Adipocyte (in vitro differentiated cells): ENCODE data around the gene PFKM.
"Not testable (repeated sequence)": the region's sequence is repeated elsewhere in the genome, so short reads cannot be mapped to it uniquely, and the experiment has no call there.

Source experiments
- DNase-seq: peaks from one replicate; pipeline ENCODE4 v3.0.0-alpha.2; 2015; ENCODE audit warnings: low read depth
- H3K27me3 ChIP-seq: replicated peaks from 2 replicates; pipeline ENCODE4 v1.7.0; 2013; ENCODE audit warnings: mild to moderate bottlenecking, low read length, moderate library complexity; ENCODE audit not compliant: control insufficient read depth, insufficient read depth
- H3K36me3 ChIP-seq: 2 replicates; pipeline ENCODE4 v1.7.0; 2013; ENCODE audit warnings: low read length, mild to moderate bottlenecking, moderate library complexity; ENCODE audit not compliant: control insufficient read depth, insufficient read depth, severe bottlenecking
- H3K4me1 ChIP-seq: 2 replicates; pipeline ENCODE4 v1.7.0; 2013; ENCODE audit warnings: mild to moderate bottlenecking, low read length, moderate library complexity; ENCODE audit not compliant: control insufficient read depth, insufficient read depth
- H3K4me3 ChIP-seq: 2 replicates; pipeline ENCODE4 v1.7.0; 2013; ENCODE audit warnings: mild to moderate bottlenecking, low read length, moderate library complexity
- H3K9ac ChIP-seq: 2 replicates; pipeline ENCODE4 v1.7.0; 2013; ENCODE audit warnings: mild to moderate bottlenecking, low read length, moderate library complexity
- H3K9me3 ChIP-seq: 2 replicates; pipeline ENCODE4 v1.7.0; 2013; ENCODE audit warnings: mild to moderate bottlenecking, low read length, moderate library complexity; ENCODE audit not compliant: control insufficient read depth

PFKM gene

DNA sequence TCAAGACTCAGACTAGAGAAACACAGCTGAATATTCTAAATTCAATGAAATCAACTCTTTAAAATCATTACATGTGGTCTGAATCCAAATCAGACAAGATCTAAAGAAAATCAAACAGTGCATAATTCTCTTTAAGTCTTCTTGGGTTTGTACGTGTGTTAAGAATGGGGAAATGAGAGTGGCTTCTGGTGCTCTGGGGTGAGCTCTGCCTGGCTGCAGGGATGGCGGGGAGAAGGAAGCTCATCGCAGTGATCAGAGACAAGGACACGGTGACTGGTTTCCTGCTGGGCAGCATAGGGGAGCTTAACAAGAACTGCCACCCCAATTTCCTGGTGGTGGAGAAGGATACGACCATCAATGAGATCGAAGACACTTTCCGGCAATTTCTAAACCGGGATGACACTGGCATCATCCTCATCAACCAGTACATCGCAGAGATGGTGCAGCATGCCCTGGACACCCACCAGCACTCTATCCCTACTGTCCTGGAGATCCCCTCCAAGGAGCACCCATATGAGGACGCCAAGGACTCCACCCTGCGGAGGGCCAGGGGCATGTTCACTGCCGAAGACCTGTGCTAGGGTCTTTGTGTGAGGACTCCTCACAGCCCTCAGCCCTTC lies 34.2 kb upstream of the PFKM start:
- Histone ChIP-seq H3K9ac (no peak overlapping the region), H3K27me3 (no peaks in the 10 kb centered on the region), H3K9me3 (no peaks in the 10 kb centered on the region), H3K4me3 (no peak overlapping the region), H3K4me1 (peaks cover 4% of the 10 kb centered on the region), H3K36me3 (peaks cover 46% of the 10 kb centered on the region)
- no peak for DNase-seq

DNA sequence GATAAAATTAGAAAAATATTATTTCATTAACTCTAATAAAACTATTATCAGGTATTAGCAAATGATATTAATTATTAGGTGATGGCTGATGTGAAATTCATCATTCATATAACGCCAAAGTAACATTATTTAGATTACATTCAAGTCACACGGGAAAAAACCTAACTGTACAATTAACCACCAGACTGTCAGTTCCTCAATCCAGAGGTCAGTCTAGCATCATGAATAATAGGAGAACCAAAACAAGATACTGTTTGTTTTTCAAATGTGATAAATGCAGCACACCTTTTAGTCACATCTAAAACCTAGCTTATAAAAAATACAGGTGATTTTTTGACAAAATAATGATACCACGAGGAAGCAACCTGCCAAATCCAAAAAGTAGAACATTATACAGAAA lies 32.8 kb upstream of the PFKM start:
- no peak overlapping the region for H3K9ac ChIP-seq

DNA sequence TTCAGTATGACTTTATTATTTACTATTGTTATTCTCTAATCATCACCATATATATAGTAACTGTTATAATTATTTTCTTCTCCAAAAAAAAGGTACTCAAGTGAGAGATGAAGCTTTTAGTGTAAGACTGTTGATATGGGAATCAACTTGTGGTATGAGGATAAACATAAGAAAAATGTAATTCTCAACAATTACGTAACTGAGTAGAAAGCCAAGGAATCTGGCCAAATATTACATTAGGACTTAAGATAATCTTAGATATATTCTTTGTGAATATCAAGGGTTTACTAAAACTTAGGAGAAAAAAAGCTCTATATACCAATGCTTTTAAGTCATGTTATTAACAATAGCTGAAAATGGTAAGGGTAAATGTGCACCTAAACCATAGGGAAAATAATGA lies 26.6 kb upstream of the PFKM start:
- DNase-seq: peak; percentile 62
- Histone ChIP-seq H3K36me3 (peaks cover 50% of the 10 kb centered on the region), H3K4me1 (peaks cover 6% of the 10 kb centered on the region), H3K27me3 (no peaks in the 10 kb centered on the region), H3K4me3 (no peak overlapping the region), H3K9me3 (no peaks in the 10 kb centered on the region), H3K9ac (no peak overlapping the region)

More for the DNA sequence above, 32.8 kb upstream of the PFKM start:
- no peak overlapping the region for H3K4me3 ChIP-seq
- DNase-seq: no peak
- peaks cover 47% of the 10 kb centered on the region for H3K36me3 ChIP-seq
- H3K9me3 ChIP-seq: no peaks in the 10 kb centered on the region
- H3K4me1 ChIP-seq: no peaks in the 10 kb centered on the region
- H3K27me3 ChIP-seq: no peaks in the 10 kb centered on the region

DNA sequence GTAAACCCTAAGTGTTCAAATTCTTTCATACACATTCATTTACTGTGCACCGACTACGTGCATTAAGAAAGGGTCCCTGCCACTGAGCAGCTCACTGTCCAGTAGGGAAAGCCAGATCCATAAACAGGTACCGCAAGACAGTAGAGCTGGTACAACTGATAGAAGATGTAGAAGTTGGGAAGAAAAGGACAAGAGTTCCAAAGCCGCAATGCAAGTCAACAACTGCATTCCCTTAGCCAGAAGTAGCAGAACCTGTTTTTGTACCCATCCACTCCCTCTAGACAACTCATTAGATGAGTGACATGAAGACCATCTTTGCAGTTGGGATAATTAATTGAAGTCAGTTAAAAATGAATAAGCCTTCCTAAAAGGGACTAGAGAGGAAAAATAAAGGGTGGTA lies 14.6 kb upstream of the PFKM start:
- H3K9ac ChIP-seq: peak overlapping the region; percentile 96
- no peaks in the 10 kb centered on the region for H3K36me3 ChIP-seq
- no peaks in the 10 kb centered on the region for H3K27me3 ChIP-seq
- peaks cover 19% of the 10 kb centered on the region for H3K4me1 ChIP-seq
- peak overlapping the region; percentile 94 for H3K4me3 ChIP-seq
- DNase-seq: no peak
- H3K9me3 ChIP-seq: no peaks in the 10 kb centered on the region

DNA sequence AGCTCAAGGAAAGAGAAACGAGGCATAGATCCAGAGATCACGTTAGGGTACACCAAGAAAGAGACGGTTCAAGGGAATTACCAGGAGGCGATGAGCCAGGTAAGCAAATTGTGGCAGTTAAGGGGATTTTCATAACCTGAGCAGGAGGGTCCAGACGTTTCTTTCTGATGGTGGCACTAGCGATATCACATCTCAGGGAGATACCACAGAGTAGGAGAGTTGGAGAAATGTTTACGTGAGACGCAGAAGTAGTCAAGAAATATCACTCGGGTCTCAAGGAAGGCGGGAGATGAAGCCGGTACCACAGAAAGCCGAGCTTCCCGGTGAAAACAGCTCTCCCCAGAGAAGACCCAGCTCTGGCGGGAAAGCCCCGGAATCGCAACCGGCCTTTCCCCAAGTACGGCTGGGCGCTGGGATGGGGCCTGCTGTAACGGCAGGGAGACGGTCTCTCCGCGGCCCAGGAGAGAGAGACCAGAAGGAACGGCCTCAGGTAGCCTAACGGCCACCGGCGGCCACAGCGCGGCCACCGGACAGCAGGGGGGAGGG lies 13.8 kb upstream of the PFKM start:
- peak overlapping the region; percentile 96 for H3K9ac ChIP-seq
- H3K36me3 ChIP-seq: no peaks in the 10 kb centered on the region
- peaks cover under 1% of the 10 kb centered on the region for H3K27me3 ChIP-seq
- DNase-seq: peak; percentile 63
- peak overlapping the region; percentile 94 for H3K4me3 ChIP-seq
- peaks cover 19% of the 10 kb centered on the region for H3K4me1 ChIP-seq
- H3K9me3 ChIP-seq: no peaks in the 10 kb centered on the region

DNA sequence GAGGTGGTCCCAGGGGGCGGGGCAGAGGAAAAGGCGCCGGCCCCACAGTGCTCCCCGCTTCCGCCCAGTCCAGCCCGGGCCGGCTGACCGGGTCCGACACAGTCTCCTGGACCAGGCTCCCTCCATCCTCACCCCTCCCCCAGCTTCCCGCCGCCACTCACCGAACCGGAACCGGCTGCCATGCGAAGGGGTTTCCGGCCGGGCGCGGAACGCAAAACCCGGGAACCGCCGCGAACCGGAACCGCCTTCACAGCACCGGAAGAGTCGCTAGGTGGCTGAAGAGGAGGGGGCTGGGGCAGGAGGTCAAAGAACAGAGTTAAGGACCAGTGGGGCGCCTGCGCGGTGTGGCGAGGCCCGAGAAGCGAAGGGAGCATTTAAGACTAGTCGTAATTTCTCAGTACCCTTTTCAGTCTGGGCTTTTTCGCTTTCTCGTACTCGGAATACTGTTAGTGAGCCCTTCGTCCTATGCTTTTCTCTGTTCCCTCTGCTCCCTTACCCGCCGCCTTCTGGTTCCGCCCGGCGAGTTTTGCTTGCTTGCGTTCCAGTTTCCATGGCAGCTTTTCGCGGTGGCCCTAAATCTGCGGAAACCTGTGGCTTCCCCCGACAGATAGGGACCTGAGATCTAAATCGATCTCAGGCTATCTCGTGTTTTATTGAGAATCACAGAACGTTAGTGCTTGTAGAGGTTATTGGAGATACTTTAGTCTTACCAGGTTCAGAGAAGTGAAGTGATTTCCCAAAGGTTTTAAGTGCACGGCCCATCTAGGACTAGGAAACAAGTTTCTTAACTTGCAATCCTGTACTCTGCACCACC lies 13.1 kb upstream of the PFKM start, which contains the start of gene SENP1:
SENP1 (minus strand) TSS at position 213 of the 814 bp plus-strand sequence. CDS start 4,607 bp downstream, outside the sequence.
- Histone ChIP-seq H3K9ac (peak within 1 kb of the TSS; percentile 96), H3K27me3 (peaks cover 4% of the 10 kb centered on the region), H3K9me3 (no peaks in the 10 kb centered on the region), H3K4me3 (peak within 1 kb of the TSS; percentile 94), H3K36me3 (no peaks in the 10 kb centered on the region), H3K4me1 (peaks cover 19% of the 10 kb centered on the region)
- DNase-seq: peak; percentile 94

DNA sequence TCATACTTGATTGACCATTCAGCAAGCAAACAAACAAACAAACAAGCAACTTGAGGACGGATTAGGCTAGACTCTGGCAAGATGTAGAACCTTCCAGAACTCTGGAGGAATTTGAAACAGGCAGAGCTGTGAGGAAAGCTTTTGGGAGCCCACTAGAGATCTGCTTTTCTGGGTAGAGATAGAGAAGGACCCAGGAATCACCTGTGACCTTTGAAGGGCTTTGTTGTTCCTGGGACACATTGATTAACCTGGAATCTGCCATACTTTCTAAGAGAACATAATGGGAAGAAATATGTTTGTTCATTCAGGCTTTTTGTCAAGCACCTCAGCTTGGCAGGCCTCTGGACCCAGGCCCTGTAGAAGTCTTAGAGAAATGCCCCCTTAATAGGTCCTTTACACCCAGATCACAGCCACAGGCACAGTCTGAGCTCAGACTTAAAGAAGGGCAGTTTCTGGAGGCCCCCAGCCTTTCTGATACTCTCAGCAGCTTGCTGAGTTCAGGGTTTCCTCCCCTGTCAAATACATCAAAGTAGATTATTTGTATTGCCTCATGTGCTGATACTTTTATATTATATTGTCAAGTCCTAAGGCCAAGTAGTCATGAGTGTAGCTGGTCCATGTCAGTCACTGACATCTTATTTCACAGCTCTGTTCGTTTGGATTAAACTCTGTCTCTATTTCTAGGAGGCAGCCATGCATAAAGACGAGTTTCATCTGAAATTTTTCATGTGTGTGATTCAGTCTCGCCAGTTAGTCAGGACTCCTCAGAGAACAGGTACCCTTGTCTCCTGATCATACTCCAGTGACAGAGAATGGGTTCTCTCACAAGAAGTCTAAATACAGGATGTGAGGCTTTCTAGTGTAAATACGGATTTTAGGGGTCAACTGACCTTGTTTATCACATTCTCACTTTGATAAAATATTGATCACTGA lies 12.2 kb upstream of the PFKM start:
- H3K9ac ChIP-seq: peak overlapping the region; percentile 96
- peaks cover 19% of the 10 kb centered on the region for H3K4me1 ChIP-seq
- DNase-seq: no peak
- no peaks in the 10 kb centered on the region for H3K9me3 ChIP-seq
- H3K27me3 ChIP-seq: peaks cover 4% of the 10 kb centered on the region
- H3K4me3 ChIP-seq: peak overlapping the region; percentile 94
- H3K36me3 ChIP-seq: no peaks in the 10 kb centered on the region

DNA sequence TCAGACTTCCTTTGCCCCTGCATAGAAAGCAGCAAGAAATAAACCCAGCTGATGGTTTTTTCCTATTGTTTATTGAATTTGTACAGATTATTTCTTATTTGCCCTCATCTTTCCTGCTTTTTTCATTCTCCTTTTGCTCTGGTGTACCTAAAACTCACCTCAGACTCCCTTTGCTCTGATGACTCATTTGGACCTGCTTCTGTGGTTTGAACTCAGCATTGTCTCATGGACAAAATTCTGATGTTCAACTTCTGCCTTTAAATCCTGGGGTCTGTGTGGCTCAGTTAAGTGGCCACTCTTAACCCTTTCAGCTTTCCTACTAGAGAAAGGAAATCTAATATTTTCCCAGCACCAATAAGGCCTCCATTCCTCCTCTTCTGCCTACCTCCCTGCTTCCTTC lies 9.7 kb upstream of the PFKM start:
- no peak overlapping the region for H3K9ac ChIP-seq
- no peak for DNase-seq
- peaks cover 16% of the 10 kb centered on the region for H3K4me1 ChIP-seq
- no peaks in the 10 kb centered on the region for H3K36me3 ChIP-seq
- no peak overlapping the region for H3K4me3 ChIP-seq
- peaks cover 8% of the 10 kb centered on the region for H3K27me3 ChIP-seq
- no peaks in the 10 kb centered on the region for H3K9me3 ChIP-seq

DNA sequence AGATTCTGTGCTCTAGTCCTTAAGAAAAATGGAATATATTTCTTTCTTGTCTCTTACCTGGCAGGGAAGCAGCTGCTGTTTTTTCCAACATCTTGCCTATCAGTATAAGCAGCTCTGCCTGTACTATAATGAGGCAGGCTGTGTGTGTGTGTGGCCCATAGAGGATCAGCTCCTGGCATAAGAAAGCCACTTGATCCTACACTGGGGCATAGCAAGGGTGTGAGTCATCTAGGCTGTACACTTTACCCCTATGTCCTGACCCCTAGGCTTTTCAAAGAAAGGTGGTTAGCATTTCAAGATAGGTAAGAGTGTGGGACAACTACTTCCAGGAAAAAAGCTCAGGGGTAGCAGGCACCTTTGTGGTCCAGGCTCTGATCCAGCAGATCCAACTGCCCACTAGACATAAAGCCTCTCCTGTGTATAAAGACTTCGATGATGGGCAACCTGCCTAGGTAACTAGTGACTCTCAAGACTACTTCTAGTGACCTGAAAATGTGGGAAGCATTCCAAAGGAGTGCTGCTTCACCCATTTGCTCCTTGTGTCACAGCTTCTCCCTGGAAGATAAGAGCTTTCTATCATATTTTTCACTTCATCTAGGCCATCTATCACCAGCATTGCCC lies 8.4 kb upstream of the PFKM start:
- DNase-seq: no peak
- no peak overlapping the region for H3K4me3 ChIP-seq
- H3K9me3 ChIP-seq: no peaks in the 10 kb centered on the region
- H3K9ac ChIP-seq: no peak overlapping the region
- peaks cover 8% of the 10 kb centered on the region for H3K4me1 ChIP-seq
- no peaks in the 10 kb centered on the region for H3K36me3 ChIP-seq
- H3K27me3 ChIP-seq: peaks cover 8% of the 10 kb centered on the region

DNA sequence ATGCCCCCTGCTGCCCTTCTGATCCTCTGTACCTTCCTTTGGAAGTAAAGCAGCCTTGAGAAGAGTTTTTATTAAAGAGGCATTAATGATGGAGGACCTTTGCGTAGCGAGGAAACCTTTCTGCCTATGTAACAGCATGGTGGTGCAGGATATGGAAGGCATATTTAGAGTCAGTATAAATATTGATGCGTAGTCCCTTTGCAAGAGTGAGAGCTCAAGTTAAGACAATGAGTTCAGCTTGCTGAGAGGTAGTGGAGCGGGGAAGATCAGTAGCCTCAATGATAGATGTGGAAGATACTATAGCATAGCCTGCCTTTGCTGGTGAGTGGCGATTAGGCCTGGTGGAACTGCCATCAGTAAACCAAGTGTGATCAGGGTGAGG lies 7.9 kb upstream of the PFKM start:
- H3K9me3 ChIP-seq, H3K9ac ChIP-seq, H3K27me3 ChIP-seq, H3K36me3 ChIP-seq, H3K4me1 ChIP-seq, H3K4me3 ChIP-seq, DNase-seq: not testable (repeated sequence)
